Endometrium (tissue), 2 donors: ENCODE data around the gene ITPR2.

ENCODE experiments used
- FAIRE-seq: peaks from 2 replicates; lab custom pipeline; 2012; peaks lifted over from hg19 to GRCh38; lab: Jason Lieb, UNC
- donor health status: control.
- donor health status: control.

The ITPR2 gene

GRCh38 chr12:26292596-26292995 lies 540.4 kb downstream of the ITPR2 start:
- FAIRE-seq: no peak

GRCh38 chr12:26290565-26290964 lies 542.4 kb downstream of the ITPR2 start:
- FAIRE-seq: no peak

GRCh38 chr12:26287671-26288381 lies 545.2 kb downstream of the ITPR2 start:
- FAIRE-seq: no peak
